ENCODE data around the gene SMOC2.
A peak's percentile ranks its signal among the peaks of the same experiment; 100 is the strongest.

SMOC2 gene, protein sequence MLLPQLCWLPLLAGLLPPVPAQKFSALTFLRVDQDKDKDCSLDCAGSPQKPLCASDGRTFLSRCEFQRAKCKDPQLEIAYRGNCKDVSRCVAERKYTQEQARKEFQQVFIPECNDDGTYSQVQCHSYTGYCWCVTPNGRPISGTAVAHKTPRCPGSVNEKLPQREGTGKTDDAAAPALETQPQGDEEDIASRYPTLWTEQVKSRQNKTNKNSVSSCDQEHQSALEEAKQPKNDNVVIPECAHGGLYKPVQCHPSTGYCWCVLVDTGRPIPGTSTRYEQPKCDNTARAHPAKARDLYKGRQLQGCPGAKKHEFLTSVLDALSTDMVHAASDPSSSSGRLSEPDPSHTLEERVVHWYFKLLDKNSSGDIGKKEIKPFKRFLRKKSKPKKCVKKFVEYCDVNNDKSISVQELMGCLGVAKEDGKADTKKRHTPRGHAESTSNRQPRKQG

DNA sequence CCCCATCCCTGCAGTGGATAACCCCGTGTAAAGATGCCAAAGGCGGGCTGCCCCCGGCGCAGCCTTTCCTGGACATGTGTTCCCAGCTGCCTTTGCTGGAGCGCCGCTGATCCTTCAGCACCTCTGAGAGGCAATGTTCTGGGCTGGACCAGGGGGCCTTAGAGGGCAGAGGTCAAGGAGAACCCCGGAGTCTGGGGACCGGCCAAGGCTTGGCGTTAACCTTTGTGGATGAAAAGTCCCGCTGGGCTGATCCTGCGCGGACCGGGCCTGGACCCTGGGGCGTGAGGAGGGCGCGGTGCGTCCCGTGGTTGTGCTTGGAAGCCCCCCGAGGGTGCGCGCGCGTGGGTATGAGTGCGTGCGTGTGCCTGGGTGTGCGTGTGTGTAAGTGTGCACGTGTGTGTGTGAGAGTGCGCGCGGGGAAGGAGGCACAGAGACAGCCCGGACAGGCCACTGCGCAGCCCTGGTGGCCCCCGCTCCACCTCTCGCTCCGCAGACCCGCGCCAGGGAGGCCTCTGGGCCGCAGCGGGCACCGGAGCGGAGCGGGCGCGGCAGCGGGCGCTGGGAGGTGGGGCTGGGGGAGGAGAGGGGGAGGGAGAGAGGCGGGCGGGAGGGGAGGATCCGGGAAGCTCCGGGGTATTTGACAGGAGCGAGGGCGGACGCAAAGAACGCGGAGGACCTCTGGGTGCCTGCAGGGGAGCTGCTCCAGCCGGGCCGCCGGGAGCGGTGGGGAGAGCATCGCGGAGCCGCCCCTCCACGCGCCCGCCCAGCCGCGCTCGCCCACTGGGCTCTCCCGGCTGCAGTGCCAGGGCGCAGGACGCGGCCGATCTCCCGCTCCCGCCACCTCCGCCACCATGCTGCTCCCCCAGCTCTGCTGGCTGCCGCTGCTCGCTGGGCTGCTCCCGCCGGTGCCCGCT, at the start of gene SMOC2:
SMOC2 (plus strand) TSS at position 665 of the 914 bp plus-strand sequence; CDS start at position 852, 187 bp downstream.
- peak; percentile 91 for DNase-seq

DNA sequence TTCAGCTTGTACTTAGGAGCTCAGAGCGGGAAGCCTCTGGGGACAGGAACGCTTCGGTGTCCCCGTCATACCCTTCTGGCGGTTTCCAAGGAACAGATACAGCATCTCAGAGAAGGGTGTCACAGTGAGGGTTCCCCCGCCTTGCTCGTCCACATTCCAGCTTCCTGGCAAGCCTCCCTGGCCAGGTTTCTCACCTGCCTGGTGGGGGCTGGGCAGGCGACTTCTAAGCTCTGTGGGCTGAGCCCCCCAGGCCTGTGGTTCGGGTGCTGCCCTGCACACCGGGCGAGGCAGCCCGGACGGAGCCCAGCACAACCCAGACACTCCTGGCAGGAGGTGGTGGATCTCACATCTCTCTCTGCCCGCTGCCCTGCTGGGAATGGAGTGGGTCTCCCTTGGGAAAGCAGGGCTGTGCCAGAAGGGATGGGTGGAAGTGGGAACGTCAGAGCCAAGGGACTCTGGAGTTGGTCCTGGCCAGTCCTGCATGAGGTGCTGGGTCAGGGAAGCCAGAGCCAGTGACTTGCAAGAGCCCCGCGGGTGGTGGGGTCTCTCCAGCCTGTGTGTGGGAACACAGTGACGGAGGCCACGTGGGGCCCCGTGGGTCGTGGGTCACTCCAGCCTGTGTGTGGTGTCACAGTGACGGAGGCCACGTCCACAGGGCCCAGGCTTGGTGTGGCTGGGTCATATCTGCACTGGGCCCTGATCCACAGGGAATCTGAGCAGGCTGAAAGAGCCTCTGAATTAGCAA, 47.7 kb upstream of the SMOC2 start:
- DNase-seq, result no peak

DNA sequence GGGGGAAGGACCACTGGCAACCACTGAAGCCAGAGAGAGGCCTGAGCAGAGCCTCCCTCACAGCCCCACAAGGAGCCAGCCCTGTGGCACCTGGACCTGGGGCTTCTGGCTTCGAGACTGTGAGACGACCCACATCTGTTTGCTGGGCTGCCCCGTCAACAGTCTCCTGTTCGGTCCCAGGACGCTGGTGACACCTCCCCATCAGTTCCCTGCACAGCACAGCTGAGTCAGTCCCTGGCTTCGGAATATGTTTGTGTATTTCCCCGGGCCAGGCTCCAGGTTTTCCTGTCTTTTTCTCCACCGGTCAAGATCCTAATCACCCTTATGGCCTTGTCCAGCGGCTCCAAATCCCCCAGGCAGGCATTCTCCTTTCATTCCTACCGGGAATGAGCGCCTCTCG, 46.4 kb upstream of the SMOC2 start:
- DNase-seq, result no peak

DNA sequence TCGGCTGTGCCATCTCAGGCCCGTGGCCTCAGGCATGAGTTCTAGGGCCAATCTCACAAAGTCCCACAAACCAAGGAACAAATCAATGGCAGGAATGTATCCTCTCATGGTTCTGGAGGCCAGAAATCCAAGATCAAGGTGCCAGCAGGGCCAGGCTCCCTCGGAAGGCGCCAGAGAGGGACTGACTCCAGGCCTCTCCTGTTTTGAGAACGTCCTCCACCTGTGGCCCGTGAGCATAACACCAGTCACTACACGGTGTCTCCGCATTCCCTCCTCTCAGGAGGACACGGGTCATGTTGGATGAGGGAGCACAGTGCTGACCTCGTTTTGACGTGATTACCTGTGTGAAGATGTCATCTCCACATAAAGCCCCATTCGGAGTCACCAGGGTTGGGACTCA, 45.0 kb upstream of the SMOC2 start:
- DNase-seq, result no peak

DNA sequence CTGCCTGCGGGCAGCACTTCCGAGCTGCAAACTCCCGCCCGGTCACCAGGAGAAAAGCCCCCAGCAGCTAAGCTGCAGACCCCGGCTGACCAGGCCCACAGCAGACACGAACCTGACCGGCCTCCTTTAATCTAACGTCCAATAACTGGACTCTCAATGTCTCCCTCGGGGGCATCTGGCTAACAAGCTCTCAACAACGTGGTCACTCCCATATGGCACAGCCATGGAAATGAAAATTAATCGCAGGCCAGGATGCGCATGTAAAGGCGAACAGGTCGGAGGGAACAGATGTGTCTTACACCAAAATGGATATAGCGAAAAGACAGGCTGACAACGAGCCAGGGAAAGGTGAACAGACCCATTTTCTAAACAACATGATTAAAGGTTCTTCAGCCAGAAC, 44.4 kb upstream of the SMOC2 start:
- no peak for DNase-seq

DNA sequence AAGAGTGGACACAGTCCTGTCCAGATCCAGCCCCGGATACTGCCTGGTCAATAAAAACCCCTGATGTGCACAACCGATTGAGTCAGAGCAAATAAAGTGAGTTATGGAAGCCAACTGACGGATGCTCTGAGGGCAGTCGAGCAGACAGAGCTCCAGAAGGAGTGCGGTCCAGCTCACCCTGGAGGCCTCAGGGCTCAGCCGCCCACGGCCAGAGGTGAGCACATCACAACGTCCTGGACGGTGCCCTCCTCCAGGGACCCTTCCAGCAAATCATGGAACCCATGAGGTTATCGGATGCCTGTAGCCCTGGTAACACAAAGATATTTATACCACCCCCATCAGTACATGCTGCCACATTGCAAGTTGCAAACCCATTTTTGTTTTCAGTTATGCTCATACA, 44.0 kb upstream of the SMOC2 start:
- DNase-seq, result no peak

DNA sequence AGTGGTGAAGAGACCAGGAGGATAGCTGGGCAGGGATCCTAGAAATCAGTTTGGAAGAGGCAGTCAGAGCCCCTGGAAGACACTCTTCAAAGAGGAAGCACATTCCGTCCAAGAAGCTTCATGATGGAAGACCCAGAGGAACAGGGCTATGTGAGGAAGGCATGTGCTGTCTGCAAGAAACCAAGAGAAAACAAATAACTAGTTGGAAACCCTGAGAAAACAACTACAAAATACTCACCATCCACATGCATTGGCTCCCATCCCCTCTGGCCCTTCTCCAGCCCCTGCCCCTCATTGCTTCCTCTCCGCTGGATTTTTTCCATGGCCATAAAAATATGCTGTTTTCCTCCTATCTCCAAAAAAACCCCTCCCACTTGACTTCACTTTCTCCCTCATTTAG, 40.9 kb upstream of the SMOC2 start:
- DNase-seq, result no peak

DNA sequence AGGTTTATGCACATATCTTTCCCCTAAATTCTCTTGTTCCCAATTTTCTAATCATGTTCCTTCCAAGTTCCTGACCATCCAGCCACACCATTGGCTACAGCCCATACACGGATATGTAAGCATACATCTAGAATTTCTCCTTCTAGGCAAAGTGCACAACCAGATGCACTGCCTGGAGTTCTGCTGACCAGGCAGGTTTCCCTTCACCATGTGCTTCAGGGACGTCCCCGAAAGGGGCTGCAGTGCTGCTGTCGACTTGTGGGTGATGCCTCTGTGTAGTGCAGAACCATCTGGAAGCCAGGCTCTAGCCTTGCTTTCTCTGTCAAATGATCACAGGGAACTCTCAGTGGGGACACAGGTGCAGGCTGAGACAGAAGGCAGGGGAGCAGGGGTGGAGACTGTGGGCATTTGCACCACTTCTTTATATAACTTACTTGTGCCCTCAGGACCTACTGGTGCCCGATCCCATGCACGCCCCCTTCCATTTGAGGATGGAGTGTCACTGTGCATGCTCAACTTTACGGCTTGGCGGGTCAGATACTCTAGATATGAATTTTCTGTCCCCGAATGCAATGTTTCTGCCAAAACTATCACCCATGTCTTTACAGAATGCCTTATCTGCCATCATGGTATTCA, 37.5 kb upstream of the SMOC2 start:
- no peak for DNase-seq

DNA sequence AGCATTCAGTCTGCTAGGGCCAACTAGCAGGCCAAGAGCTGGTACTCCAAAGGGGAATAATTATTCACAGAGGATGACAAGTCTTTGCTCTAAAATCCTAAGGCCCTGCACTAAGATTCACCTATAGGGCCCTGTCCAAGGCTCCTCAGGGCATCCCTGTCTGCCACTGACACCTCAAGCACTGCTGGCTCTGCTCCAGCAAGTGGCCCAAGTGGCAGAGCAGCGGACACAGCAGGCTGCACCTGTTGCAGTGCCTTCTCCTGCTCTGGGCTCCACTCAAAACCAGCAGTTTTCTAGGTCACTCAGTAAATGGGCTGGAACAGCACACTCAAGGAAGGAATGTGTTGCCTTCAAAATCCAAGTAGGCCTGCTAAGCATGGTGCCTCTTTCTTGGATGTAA, 36.4 kb upstream of the SMOC2 start:
- DNase-seq, result no peak

DNA sequence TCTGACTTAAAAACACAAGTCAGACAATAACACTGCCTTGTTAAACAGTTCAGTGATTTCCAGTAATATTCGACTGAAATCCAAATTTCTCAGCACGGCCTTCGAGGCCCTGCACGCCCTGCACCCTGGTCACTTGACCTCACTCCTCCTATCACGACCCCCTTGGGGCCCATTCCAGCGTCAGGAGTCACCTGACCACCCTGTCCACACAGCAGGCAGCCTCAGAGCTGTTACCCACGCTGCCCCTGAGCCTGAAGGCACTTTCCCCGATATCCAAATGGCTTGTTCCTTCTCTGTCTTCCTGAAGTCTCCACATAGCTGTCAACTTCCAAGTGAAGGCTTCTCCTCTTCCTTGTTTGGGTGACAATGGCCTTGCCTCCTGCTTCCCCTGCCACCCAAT, 33.1 kb upstream of the SMOC2 start:
- DNase-seq, result no peak

DNA sequence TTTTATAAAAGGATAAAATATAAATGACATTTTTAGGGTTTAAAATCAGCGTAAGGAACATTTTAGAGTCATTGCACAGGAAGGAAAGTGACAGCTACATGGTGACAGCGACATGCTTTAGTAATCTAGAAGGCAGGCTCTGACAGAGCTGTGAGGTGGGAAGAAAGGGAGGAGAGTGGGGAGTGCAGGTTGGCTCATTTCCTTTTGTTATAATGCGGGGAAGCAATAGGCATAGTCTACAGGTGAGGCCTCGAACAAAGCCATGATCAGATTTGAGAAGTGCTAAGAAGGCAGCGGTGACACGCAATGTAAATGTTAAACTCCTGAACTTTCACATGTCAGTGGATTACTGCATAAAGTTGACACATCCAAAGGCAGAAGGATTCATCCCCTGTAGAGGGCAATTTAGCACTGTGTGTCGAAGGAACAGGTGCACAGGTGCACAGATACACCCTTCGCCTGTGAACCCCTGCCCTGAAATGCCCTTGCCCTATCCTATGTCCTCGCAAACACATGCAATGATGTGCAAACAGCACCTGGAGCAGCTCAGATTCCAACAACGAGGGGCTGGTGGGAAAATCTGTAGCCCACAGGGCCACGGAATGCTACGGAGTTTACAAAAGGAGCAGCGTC, 32.4 kb upstream of the SMOC2 start:
- DNase-seq, result peak; percentile 57

DNA sequence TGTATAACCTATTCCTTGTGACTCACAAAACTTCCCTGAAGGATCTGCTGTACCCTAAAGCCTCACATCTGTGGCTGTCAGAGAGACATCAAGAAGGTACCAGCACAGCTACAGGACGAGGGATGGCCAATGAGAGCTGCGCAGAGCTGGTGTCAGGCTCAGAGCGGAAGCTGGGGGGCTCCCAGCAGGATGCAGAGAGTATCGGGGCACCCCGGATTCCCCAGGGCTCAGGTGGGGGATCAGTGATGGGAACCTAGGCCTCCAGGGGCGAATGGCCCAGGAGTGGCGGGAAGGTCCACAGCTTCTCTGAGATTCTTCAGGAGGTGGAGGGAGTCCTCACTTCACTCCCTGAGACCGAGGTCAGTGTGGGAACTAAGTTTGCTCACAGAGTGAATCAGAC, 30.9 kb upstream of the SMOC2 start:
- no peak for DNase-seq

DNA sequence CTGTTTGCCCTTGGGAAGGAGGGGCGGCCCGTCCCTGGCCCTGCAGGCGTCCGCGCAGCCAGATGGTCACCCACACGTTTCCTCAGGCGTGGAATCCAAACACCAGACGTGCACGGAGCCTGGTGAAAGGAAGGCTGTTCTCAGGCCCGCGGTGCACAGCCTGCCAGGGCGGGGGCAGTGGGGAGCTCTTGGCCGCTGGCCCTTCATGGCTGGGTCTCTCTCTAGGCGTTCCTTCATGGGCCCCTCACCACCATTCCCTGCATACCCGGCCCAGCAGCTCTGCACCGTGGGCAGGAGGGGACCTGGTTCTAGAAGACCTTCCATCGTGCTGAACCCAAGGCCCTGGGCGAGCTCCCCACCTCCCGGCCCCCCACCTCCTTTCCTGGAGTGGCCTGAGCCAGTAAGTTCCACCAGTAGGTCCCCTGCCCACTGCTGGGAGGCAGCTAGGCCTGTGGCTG, 30.4 kb upstream of the SMOC2 start:
- no peak for DNase-seq

DNA sequence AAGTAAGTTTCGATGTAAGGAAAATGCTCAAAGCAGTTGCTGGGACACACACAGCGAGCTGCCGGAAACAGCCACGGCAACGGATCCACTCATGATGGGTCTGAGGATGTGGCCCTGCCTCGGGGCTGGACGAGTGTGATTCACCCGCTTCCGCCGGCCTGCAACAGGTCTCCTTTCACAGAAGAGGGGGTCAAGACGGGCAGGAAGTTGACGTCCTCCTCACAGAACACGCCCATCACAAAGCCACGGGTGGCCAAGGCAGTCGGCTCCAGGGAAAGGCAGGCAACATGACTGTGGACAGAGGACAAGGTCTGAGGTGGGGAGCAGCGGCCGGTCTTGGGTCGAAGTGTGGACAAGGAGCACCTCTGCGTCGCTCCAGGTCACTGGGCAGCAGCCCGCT, 29.9 kb upstream of the SMOC2 start:
- DNase-seq, result no peak

DNA sequence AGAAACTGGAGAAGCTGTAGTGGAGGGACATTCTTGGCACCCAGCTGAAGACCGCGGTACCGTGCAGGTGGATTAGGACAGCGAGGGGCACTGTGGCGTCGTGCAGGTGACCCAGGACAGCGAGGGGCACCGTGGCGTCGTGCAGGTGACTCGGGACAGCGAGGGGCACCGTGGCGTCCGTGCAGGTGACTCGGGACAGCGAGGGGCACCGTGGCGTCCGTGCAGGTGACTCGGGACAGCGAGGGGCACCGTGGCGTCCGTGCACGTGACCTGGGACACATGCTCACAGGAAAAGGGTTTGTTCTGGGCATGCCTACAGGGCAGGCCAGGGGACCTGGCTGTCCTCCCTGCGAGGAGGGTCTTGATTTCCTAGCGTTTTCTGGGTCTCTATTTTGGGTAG, 29.2 kb upstream of the SMOC2 start:
- DNase-seq, result no peak

DNA sequence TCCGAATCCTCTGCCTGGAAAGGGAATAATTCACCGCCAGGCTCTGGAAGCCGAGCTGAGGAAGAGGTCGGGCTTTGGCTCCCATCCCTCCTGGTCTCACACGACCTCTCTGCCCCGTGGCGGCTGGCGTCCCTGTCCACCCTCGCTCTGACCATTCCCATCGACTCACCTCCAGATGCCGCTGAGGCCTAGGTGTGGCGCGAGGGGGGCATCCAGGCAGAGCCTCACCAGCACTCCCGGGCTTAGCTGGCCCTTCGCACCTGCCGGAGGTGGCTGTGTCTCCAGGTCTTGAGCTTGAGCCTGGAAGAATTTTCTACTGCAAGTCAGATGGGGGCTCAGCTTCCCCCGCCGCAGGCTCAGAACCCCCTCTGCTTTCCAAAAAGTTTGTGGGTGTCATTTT, 28.5 kb upstream of the SMOC2 start:
- no peak for DNase-seq

DNA sequence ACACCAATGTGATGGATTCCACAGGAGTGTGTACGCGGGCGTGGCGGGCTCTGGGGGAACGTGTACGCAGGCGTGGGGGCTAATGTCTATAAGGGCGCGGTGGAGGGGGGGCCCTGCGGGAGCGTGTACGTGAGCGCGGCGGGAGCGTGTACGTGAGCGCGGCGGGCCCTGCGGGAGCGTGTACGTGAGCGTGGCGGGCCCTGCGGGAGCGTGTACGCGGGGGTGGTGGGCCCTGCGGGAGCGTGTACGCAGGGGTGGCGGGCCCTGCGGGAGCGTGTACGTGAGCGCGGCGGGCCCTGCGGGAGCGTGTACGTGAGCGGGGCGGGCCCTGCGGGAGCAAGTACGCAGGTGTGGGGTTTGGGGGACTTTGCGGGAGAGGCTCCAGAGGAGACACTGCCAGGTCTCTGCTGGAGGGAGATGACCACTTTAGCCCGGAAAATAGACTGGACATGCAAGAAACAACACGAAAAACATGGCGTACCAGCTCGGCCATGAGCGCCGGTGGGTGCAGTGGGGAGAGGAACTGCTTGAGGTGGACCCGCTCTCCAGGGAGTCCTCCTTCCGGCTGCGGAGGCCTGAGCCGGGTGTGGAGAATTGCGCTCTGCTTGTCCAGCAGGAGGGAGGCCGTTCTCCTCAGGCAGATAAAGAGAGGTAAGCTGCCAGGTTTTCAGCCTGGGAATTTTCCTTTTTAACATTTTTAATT, 27.8 kb upstream of the SMOC2 start:
- no peak for DNase-seq

DNA sequence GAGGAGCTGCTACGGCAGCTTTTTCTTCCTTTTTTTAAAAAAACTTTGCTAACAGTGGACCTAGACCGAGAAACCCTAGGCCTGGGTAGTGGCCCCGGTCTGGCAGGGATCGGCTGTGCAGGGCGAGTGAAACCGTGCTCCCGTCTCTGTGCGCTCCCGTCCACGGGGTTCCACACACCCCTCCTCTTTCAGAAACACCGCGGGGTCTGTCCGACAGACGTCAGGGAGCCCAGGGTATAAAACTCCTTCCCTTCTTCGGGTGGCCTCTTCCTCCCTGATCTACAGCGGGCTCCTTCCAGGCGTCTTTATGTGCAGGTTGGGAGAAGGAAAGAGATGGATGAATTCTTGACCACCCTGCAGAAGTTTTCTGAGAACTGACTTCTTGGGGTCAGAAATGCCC, 27.1 kb upstream of the SMOC2 start:
- no peak for DNase-seq

DNA sequence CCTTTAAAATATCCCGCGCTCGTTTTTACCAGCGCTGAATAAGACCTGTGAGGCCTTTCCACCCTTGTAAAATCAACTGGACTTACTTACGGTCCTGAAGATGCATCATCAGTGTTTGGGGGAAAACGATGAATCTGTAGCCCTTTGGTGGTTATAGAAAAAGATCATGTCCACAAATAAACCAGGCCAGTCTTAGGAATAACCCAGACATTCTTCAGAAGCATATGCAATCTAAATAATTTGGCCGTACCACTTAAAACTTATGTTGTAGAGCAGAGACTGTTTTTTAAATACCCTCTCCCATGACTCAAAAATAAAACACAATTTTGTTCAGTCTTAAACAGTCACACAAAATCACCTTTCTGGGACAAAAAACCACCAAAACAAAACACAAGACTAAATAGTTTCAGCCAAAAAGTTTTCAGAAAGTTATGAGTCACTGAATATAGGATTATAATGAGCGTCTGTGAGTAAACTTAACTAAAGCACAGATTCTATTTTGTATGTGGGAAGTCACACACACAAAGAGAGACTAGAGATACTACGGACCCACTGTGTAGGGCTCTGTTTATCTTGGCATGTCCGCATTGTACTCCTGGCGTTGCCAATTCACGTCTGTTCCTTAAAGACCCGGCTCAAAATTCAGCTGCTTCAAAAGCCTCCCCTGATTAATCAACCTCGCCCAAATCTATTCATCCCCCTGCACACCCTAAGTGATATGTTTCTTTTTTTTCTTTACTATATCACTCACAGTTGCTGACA, 26.5 kb upstream of the SMOC2 start:
- DNase-seq, result no peak

DNA sequence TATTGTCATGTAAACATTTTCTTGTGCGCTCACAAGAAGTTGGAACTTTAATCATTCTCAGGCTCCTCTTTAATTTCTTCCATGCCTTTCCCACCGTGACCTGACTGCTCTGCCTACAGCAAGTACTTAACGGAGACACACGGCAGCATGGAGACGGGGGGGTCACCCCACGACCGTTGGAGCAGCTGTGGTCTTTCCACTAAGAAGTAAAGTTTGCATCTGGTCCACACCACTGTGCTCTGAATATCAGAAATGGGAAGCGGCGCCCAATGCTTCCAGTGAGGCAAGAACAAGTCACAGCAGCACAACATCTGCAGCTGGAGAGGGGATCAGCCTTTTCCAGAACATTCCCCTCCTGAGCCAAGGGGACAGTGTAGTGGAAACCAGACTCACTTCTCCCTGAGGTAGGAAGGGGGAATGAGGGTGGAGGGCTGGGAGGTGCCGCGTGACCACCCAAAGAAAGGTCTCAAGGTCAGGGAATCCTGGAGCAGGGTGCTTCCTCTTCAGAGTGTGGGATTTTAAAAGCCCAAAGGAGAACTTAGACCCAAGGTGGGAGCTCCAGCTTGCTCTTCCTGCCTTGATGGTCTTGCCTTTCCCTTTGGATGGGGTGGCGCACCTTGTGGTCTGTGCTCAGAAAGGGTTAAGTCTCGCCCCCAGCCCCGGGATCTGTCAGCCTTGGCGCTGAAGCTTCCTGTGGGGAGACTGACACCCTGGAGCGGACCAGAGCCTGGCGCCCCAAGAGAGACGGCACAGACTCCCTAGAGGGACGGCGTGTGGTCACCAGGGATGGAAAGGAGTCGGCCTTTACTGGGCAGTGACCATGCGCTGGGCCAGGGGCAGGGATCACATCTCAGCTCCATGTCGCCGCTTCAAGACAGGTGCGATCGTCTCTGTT, 25.6 kb upstream of the SMOC2 start:
- DNase-seq, result no peak

Data from NCI-H146 (cell line).